HCT116 (cell line): ENCODE measurements around the gene MMEL1. TPM values are rescaled to one million over a fixed set of nuclear protein-coding genes. Genes with fewer than 3 reads are reported as not detected.

Experiments used
- ATAC-seq: fragments of 200-7000 bp; cut with Tn5 transposase; 2 replicates; pipeline ENCODE4 v1.9.1; 2020; ENCODE audit warnings: mild to moderate bottlenecking, moderate library complexity
- BruUV-seq: library from RNA; stranded (reverse); fragments of 400-500 nt; replicated peaks from 2 replicates; lab custom pipeline; 2021; lab: Mats Ljungman, UMichigan
- CTCF ChIA-PET: fragments of 300-600 bp; sonication (Branson Sonifier 250); formaldehyde crosslinking; loops from one replicate; lab custom pipeline; 2021; ENCODE audit warnings: antibody characterized with exemption; lab: Charles Lee
- POLR2A ChIA-PET: fragments of 300-600, 350-600 bp; sonication (Branson Sonifier 250); formaldehyde crosslinking; loops from one replicate; lab custom pipeline; 2021; ENCODE audit warnings: antibody characterized with exemption; lab: Charles Lee
- RAD21 ChIA-PET, 2 experiments: fragments of 300-600 bp; sonication (Branson Sonifier 250); formaldehyde crosslinking; loops; one replicate each; lab custom pipeline; 2023; ENCODE audit warnings: low total read pairs in 2 of 2; ENCODE audit not compliant: uncharacterized antibody in 2 of 2, unreplicated experiment in 2 of 2, low non-redundant PET in 1 of 2; lab: Charles Lee
- DNase-seq: peaks from one replicate; pipeline ENCODE4 v3.0.0-alpha.2; 2010; ENCODE audit warnings: low read depth, low spot score
- H2AFZ ChIP-seq: fragments of 200-600 bp; shearing (Covaris generic), sonication (generic); 2 replicates; pipeline ENCODE4 v1.6.1; 2017; ENCODE audit warnings: low read depth, mixed run types, mixed read lengths, antibody characterized with exemption, low read length; ENCODE audit not compliant: poor library complexity, severe bottlenecking
- H3K27ac ChIP-seq: 2 replicates; pipeline ENCODE4 v1.5.1; 2012; ENCODE audit warnings: low read depth, low read length
- H3K27me3 ChIP-seq: fragments of 200-600 bp; sonication (generic); 2 replicates; pipeline ENCODE4 v1.6.1; 2016; ENCODE audit warnings: mixed run types, low read length, mixed read lengths; ENCODE audit not compliant: insufficient read depth
- H3K36me3 ChIP-seq, 2 experiments: fragments of 200-500 bp in 1 of 2; fragments of 200-600 bp in 1 of 2; sonication (Bioruptor generic) in 1 of 2; sonication (generic) in 1 of 2; 2 replicates each; pipeline versions ENCODE4 v1.5.1 to v1.6.1; 2014 to 2016; ENCODE audit warnings: low read length in 2 of 2, inconsistent platforms in 1 of 2, mixed read lengths in 1 of 2, mixed run types in 1 of 2; ENCODE audit not compliant: insufficient read depth in 2 of 2, control insufficient read depth in 1 of 2
- H3K4me1 ChIP-seq, 2 experiments: fragments of 200-600 bp in 1 of 2; sonication (generic) in 1 of 2; 2 replicates each; pipeline versions ENCODE4 v1.5.1 to v1.6.1; 2012 to 2017; ENCODE audit warnings: low read length in 2 of 2, inconsistent platforms in 1 of 2, mild to moderate bottlenecking in 1 of 2, mixed read lengths in 1 of 2, mixed run types in 1 of 2, moderate library complexity in 1 of 2; ENCODE audit not compliant: insufficient read depth in 2 of 2, control insufficient read depth in 1 of 2
- H3K4me2 ChIP-seq: fragments of 200-600 bp; sonication (generic); 2 replicates; pipeline ENCODE4 v1.6.1; 2017; ENCODE audit warnings: mixed run types, low read length, mixed read lengths
- H3K4me3 ChIP-seq, 2 experiments: fragments of 200-600 bp in 1 of 2; sonication (generic) in 1 of 2; replicated peaks in 1 of 2; 2 replicates each; pipeline ENCODE4 v1.5.1; 2011 to 2016; ENCODE audit warnings: low read length in 2 of 2, control low read depth in 1 of 2, low read depth in 1 of 2, mild to moderate bottlenecking in 1 of 2, mixed read lengths in 1 of 2, mixed run types in 1 of 2
- H3K79me2 ChIP-seq: fragments of 200-600 bp; sonication (generic); 2 replicates; pipeline ENCODE4 v1.6.1; 2017; ENCODE audit warnings: mild to moderate bottlenecking, mixed run types, low read length, moderate library complexity, mixed read lengths; ENCODE audit not compliant: insufficient read depth
- H3K9ac ChIP-seq: fragments of 200-600 bp; sonication (generic); 2 replicates; pipeline ENCODE4 v1.6.1; 2016; ENCODE audit warnings: low read length, mixed read lengths
- H3K9me2 ChIP-seq: fragments of 200-600 bp; sonication (generic), shearing (Covaris generic); 2 replicates; pipeline ENCODE4 v1.6.1; 2017; ENCODE audit warnings: mixed run types, mild to moderate bottlenecking, moderate library complexity; ENCODE audit not compliant: insufficient read depth
- H3K9me3 ChIP-seq, 2 experiments: fragments of 200-500 bp in 1 of 2; fragments of 200-600 bp in 1 of 2; sonication (Bioruptor generic) in 1 of 2; sonication (generic) in 1 of 2; 2 replicates each; pipeline ENCODE4 v1.6.1; 2014 to 2017; ENCODE audit warnings: low read length in 2 of 2, mixed read lengths in 2 of 2, inconsistent platforms in 1 of 2, low read depth in 1 of 2, mild to moderate bottlenecking in 1 of 2, mixed run types in 1 of 2, moderate library complexity in 1 of 2; ENCODE audit not compliant: control insufficient read depth in 1 of 2, insufficient read depth in 1 of 2
- H4K20me1 ChIP-seq: fragments of 200-600 bp; sonication (generic), shearing (Covaris generic); 2 replicates; pipeline ENCODE4 v1.6.1; 2017; ENCODE audit warnings: mixed run types, mild to moderate bottlenecking, moderate library complexity; ENCODE audit not compliant: insufficient read depth
- CEBPB ChIP-seq: IDR thresholded peaks from 2 replicates; pipeline ENCODE4 v1.6.1; 2012; ENCODE audit warnings: low read depth
- EZH2 ChIP-seq: fragments of 200-600 bp; sonication (generic); IDR thresholded peaks from 2 replicates; pipeline ENCODE4 v1.6.1; 2017; ENCODE audit warnings: antibody characterized with exemption, mixed run types
- JUND ChIP-seq: IDR thresholded peaks from 2 replicates; pipeline ENCODE4 v1.6.1; 2012
- POLR2AphosphoS5 ChIP-seq: IDR thresholded peaks from 2 replicates; pipeline ENCODE4 v1.6.1; 2011; ENCODE audit warnings: mild to moderate bottlenecking, low read depth, low read length, moderate library complexity
- RAD21 ChIP-seq: IDR thresholded peaks from 2 replicates; pipeline ENCODE4 v1.6.1; 2012; ENCODE audit warnings: low read depth, mild to moderate bottlenecking
- SIN3A ChIP-seq: IDR thresholded peaks from 2 replicates; pipeline ENCODE4 v1.6.1; 2012; ENCODE audit warnings: low read depth
- TCF7L2 ChIP-seq: IDR thresholded peaks from 2 replicates; pipeline ENCODE4 v1.7.0; 2011; ENCODE audit warnings: borderline replicate concordance, inconsistent platforms; ENCODE audit not compliant: insufficient read depth, insufficient read length; ENCODE audit errors: extremely low read depth
- YY1 ChIP-seq: IDR thresholded peaks from 2 replicates; pipeline ENCODE4 v1.6.1; 2011; ENCODE audit warnings: low read length, low read depth, moderate library complexity, mild to moderate bottlenecking; ENCODE audit not compliant: insufficient replicate concordance; ENCODE audit errors: extremely low read depth
- ZFX ChIP-seq: fragments of 450-650 bp; IDR thresholded peaks from 2 replicates; pipeline ENCODE4 v1.6.1; 2017
- ZNF274 ChIP-seq: fragments of 200-500 bp; sonication (Bioruptor generic); IDR thresholded peaks from 2 replicates; pipeline ENCODE4 v1.6.1; 2014; ENCODE audit warnings: mild to moderate bottlenecking, low read depth, low read length, inconsistent platforms
- intact Hi-C: fragments of 100-400 bp; cut with micrococcal nuclease; formaldehyde crosslinking; loops from 2 replicates; pipeline ENCODE4 v1.10.0; 2022
- total RNA-seq: library from RNA; stranded (reverse); gene quantifications from one replicate; pipeline ENCODE4 v1.2.1, GENCODE V29; 2021; ENCODE audit not compliant: unreplicated experiment
- TF ChIP-seq, protein P1 (sequence below), 3 experiments: fragments of 200-600 bp in 1 of 3; sonication (generic) in 1 of 3; IDR thresholded peaks in 2 of 3; conservative IDR thresholded peaks in 1 of 3; 2 replicates each; pipeline ENCODE4 v1.5.1; 2012 to 2017; ENCODE audit warnings: low read depth in 2 of 3, low read length in 2 of 3, antibody characterized with exemption in 1 of 3, borderline replicate concordance in 1 of 3, control low read depth in 1 of 3, mild to moderate bottlenecking in 1 of 3, mixed read lengths in 1 of 3, mixed run types in 1 of 3, moderate library complexity in 1 of 3; ENCODE audit not compliant: insufficient read depth in 1 of 3
- TF ChIP-seq, protein P2 (sequence below): IDR thresholded peaks from 2 replicates; pipeline ENCODE4 v1.6.1; 2012

Gene MMEL1
- total RNA-seq, 1 experiment from 2014 or later, result 2.7 TPM

DNA sequence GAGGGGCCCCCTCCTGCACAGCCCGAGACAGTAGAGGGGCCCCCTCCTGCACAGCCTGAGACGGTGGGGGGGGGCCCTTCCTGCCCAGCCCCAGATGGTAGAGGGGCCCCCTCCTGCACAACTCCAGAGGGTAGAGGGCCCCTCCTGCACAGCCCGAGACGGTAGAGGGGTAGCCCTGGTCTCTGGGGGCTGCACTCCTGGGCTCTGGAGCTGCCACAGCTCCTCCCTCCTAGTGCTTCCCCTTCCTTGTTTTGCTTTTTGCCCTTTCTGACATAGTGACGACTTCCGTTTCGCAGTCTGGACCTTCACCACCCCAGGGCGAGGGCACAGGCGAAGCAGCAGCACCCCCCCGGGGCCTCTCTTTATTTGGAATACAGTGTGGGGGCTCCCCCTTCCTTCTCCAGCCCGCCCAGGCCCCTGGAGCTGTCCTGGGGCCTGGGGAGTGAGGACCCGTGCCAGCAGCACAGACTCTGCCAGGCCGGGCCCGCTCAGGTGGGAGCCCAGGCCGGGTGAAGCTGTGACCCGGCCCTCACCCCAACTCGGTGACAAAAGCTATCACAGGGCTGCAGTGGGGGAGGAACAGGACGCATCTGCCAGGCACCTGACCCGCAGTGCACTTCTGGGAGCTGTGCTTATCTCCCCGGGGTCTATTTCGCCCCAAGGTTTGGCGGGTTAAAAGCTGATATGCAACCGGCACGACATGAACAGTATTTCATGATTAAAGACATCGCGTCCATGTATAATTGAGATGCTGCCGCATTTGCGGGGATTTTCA lies 47.3 kb downstream of the MMEL1 start:
- H3K4me3 ChIP-seq, result peak overlapping the region; percentile 75 to 90
- peak overlapping the region; percentile 81 for H3K27ac ChIP-seq
- no peak for DNase-seq
- no peaks in the 10 kb centered on the region for H3K36me3 ChIP-seq
- no peaks in the 10 kb centered on the region for H3K27me3 ChIP-seq
- no peak for TF ChIP-seq JUND
- peak; percentile 59 for TF ChIP-seq POLR2AphosphoS5
- TF ChIP-seq, all 23 proteins: peak for 1
- H4K20me1 ChIP-seq, result no peaks in the 10 kb centered on the region
- ChIA-PET CTCF (no interaction called here), POLR2A (interaction anchor here (1.3 to 1.7 kb wide), 2 partner anchors 29 to 173 kb away, joined by 4 read pairs; partner anchors contain the start of gene PEX10), RAD21 (interaction anchor here (0.7 to 1.1 kb wide), 4 partner anchors 26 to 391 kb away, joined by 3 to 5 read pairs (median 4); partner anchors contain the start of gene FAAP20 (in 1 of the 2))
- no peaks in the 10 kb centered on the region for H3K9me3 ChIP-seq
- TSS peak; percentile 75 for BruUV-seq
- no peaks in the 10 kb centered on the region; the same call in 1 of the 2 replicates for H3K79me2 ChIP-seq
- peak overlapping the region; percentile 86 for H3K9ac ChIP-seq
- peak overlapping the region; percentile 96 for H3K4me2 ChIP-seq
- intact Hi-C loops, result loop anchor here (1.0 to 10.0 kb wide), 3 partner anchors 25 to 1019 kb away; no protein-coding TSS in a partner anchor
- no peaks in the 10 kb centered on the region for H3K9me2 ChIP-seq
- peak; percentile 16; the same call in 1 of the 2 replicates for ATAC-seq
- H3K4me1 ChIP-seq, result peaks cover 4 to 31% of the 10 kb centered on the region in 2 experiments; a peak in 3 of 4 replicates
- H2AFZ ChIP-seq, result no peak overlapping the region

DNA sequence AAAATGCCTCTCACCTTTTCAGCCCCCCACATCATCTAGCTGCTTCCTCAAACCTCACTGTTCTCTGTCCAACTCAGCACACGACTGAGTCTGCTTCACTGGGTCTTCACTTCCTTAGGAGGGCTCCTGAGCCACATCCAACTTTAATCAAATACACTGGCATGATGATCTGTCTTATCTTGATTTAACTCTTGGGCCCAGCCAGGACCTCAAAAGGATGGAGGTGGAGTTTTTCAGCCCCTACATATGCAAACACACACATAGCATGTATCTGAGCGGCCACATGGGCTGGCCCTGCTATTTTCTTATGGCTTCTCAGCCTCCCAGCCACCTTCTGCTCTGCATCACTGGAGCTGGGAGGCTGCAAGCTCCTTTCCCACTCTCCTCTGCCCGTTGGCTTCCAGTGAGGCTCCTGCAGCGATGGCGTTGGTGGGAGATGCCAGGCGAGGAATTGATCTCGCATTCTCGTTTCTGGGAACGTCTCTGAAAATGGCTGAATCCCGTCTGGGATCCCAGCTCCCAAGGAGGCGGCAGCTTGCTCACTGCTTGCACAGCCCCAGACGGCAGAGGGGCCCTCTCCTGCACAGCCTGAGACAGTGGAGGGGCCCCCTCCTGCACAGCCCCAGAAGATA lies 48.0 kb downstream of the MMEL1 start:
- Histone ChIP-seq H3K27me3 (no peaks in the 10 kb centered on the region), H2AFZ (no peak overlapping the region), H3K9me3 (no peaks in the 10 kb centered on the region), H3K9me2 (no peaks in the 10 kb centered on the region), H3K4me1 (peaks cover 4 to 31% of the 10 kb centered on the region in 2 experiments; a peak in 3 of 4 replicates), H3K36me3 (no peaks in the 10 kb centered on the region), H3K79me2 (no peaks in the 10 kb centered on the region; the same call in 1 of the 2 replicates), H4K20me1 (no peaks in the 10 kb centered on the region), H3K4me3 (peak overlapping the region; percentile 75 to 90), H3K4me2 (peak overlapping the region; percentile 96), H3K27ac (peak overlapping the region; percentile 81), H3K9ac (peak overlapping the region; percentile 86)
- ATAC-seq (no peak), DNase-seq (no peak)
- ChIA-PET RAD21 (no interaction called here), POLR2A (interaction anchor here (1.3 to 1.7 kb wide), 2 partner anchors 29 to 172 kb away, joined by 4 read pairs; partner anchors contain the start of gene PEX10), CTCF (no interaction called here)
- no TSS peak for BruUV-seq
- intact Hi-C loops, result loop anchor here (10.0 kb wide), 1 partner anchor 1020 kb away; no protein-coding TSS in a partner anchor
- TF ChIP-seq, protein P1, sequence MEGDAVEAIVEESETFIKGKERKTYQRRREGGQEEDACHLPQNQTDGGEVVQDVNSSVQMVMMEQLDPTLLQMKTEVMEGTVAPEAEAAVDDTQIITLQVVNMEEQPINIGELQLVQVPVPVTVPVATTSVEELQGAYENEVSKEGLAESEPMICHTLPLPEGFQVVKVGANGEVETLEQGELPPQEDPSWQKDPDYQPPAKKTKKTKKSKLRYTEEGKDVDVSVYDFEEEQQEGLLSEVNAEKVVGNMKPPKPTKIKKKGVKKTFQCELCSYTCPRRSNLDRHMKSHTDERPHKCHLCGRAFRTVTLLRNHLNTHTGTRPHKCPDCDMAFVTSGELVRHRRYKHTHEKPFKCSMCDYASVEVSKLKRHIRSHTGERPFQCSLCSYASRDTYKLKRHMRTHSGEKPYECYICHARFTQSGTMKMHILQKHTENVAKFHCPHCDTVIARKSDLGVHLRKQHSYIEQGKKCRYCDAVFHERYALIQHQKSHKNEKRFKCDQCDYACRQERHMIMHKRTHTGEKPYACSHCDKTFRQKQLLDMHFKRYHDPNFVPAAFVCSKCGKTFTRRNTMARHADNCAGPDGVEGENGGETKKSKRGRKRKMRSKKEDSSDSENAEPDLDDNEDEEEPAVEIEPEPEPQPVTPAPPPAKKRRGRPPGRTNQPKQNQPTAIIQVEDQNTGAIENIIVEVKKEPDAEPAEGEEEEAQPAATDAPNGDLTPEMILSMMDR (IDR thresholded peaks at IDR 0.05 in 2 of 3, conservative IDR thresholded peaks at IDR 0.05 in 1 of 3; ENCODE audit: borderline replicate concordance in 1 of 3, insufficient read depth in 1 of 3, low read depth in 2 of 3, low read length in 2 of 3), result no peak
- TF ChIP-seq RAD21, result no peak
- no peak for TF ChIP-seq EZH2
- TF ChIP-seq JUND, result no peak
- no peak for TF ChIP-seq ZNF274
- TF ChIP-seq ZFX, result no peak
- no peak for TF ChIP-seq YY1
- no peak for TF ChIP-seq SIN3A
- TF ChIP-seq TCF7L2, result no peak
- TF ChIP-seq, protein P2, sequence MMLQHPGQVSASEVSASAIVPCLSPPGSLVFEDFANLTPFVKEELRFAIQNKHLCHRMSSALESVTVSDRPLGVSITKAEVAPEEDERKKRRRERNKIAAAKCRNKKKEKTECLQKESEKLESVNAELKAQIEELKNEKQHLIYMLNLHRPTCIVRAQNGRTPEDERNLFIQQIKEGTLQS, result no peak
- TF ChIP-seq CEBPB, result no peak
